Astrocyte (in vitro differentiated cells and primary cell): Measurements from ENCODE around the gene PCYT2. TPM values are rescaled to one million over a fixed set of nuclear protein-coding genes. Genes with fewer than 3 reads are reported as not detected.
A peak's percentile ranks its signal among the peaks of the same experiment; 100 is the strongest.

ENCODE experiments used
- DNase-seq: peaks from one replicate; pipeline ENCODE4 v3.0.0-alpha.2; 2010; ENCODE audit warnings: low read depth
- FAIRE-seq: peaks from 2 replicates; lab custom pipeline; 2011; peaks lifted over from hg19 to GRCh38; lab: Jason Lieb, UNC
- H2AFZ ChIP-seq: 2 replicates; pipeline ENCODE4 v1.6.0; 2012; ENCODE audit warnings: low read depth, low read length, inconsistent platforms
- H3K27ac ChIP-seq: 2 replicates; pipeline ENCODE4 v1.5.1; 2011; ENCODE audit warnings: low read depth, low read length, inconsistent platforms
- H3K27me3 ChIP-seq: 2 replicates; pipeline ENCODE4 v1.6.0; 2011; ENCODE audit warnings: low read length, inconsistent platforms; ENCODE audit not compliant: insufficient read depth
- H3K36me3 ChIP-seq: 2 replicates; pipeline ENCODE4 v1.5.1; 2011; ENCODE audit warnings: low read length, inconsistent platforms; ENCODE audit not compliant: insufficient read depth
- H3K4me1 ChIP-seq: 2 replicates; pipeline ENCODE4 v1.5.1; 2011; ENCODE audit warnings: low read length, inconsistent platforms; ENCODE audit not compliant: insufficient read depth
- H3K4me2 ChIP-seq: 2 replicates; pipeline ENCODE4 v1.6.0; 2012; ENCODE audit warnings: low read length, inconsistent platforms
- H3K4me3 ChIP-seq: 2 replicates; pipeline ENCODE4 v1.5.1; 2011; ENCODE audit warnings: low read depth, mild to moderate bottlenecking, low read length, inconsistent platforms; ENCODE audit not compliant: insufficient read depth
- H3K79me2 ChIP-seq: 2 replicates; pipeline ENCODE4 v1.6.0; 2012; ENCODE audit warnings: mild to moderate bottlenecking, low read length, inconsistent platforms; ENCODE audit not compliant: insufficient read depth
- H3K9ac ChIP-seq: 2 replicates; pipeline ENCODE4 v1.6.0; 2012; ENCODE audit warnings: mild to moderate bottlenecking, low read length, inconsistent platforms
- H3K9me3 ChIP-seq: 2 replicates; pipeline ENCODE4 v1.5.1; 2012; ENCODE audit warnings: low read depth, mild to moderate bottlenecking, low read length, inconsistent platforms; ENCODE audit not compliant: insufficient read depth
- H4K20me1 ChIP-seq: 2 replicates; pipeline ENCODE4 v1.6.0; 2012; ENCODE audit warnings: low read length, inconsistent platforms; ENCODE audit not compliant: insufficient read depth
- H3K27ac Mint-ChIP-seq: one replicate; pipeline ENCODE4 v1.8.0; 2021; ENCODE audit warnings: mild to moderate bottlenecking, mixed read lengths; ENCODE audit not compliant: unreplicated experiment
- H3K27me3 Mint-ChIP-seq: one replicate; pipeline ENCODE4 v1.8.0; 2021; ENCODE audit warnings: low read depth, mixed read lengths; ENCODE audit not compliant: unreplicated experiment
- H3K36me3 Mint-ChIP-seq: one replicate; pipeline ENCODE4 v1.8.0; 2021; ENCODE audit warnings: low read depth, mixed read lengths; ENCODE audit not compliant: unreplicated experiment
- H3K4me1 Mint-ChIP-seq: one replicate; pipeline ENCODE4 v1.8.0; 2021; ENCODE audit warnings: low read depth, mixed read lengths; ENCODE audit not compliant: unreplicated experiment
- H3K4me3 Mint-ChIP-seq: one replicate; pipeline ENCODE4 v1.8.0; 2021; ENCODE audit warnings: mild to moderate bottlenecking, moderate library complexity, mixed read lengths; ENCODE audit not compliant: unreplicated experiment
- H3K9me3 Mint-ChIP-seq: one replicate; pipeline ENCODE4 v1.8.0; 2021; ENCODE audit warnings: mild to moderate bottlenecking, mixed read lengths; ENCODE audit not compliant: unreplicated experiment
- CTCF ChIP-seq: IDR thresholded peaks from 2 replicates; pipeline ENCODE4 v1.5.1; 2011; ENCODE audit warnings: low read depth, mild to moderate bottlenecking, inconsistent platforms, low read length, moderate library complexity; ENCODE audit not compliant: insufficient read depth
- EZH2 ChIP-seq: IDR thresholded peaks from 2 replicates; pipeline ENCODE4 v1.6.1; 2012; ENCODE audit warnings: mild to moderate bottlenecking, low read length, inconsistent platforms; ENCODE audit not compliant: insufficient read depth
- total RNA-seq: library from RNA; stranded (reverse); gene quantifications from 2 replicates; pipeline ENCODE4 v1.2.1, GENCODE V29; 2021

Gene PCYT2
- total RNA-seq, 1 donor from 2014 or later, result 31.6 TPM

DNA sequence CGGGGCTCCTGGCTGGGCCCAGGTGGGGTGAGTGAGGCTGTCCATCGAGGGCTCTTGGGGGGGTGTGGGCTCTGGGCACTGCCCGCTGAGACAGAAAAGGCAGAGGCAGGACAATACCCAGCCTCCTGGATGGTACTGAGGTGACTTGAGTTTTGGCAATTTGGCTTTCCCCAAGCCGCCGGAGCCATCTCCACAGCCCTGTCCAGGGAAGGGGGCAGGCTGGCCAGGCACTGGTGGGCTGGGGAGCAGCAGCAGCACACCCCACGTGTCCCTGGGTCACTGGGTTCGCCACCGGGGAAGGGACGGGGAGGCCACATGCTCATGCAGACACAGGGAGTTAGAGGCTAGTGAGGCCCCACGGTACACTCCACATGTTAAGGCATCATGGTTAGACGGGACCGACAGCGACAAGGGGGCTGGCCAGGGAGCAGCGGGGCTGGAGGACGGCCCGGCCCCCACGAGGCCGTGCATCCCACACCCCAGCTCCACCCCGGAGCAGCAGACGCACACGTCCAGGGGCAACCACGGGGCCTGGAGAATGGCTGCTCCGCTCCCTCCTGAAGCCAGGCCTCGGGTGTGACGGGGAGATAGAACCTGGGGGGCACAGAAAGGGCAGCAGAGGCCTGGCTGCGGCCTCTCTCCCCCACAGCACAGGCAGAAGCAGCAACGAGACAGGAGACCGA lies 43.1 kb downstream of the PCYT2 start:
- DNase-seq (no peak), FAIRE-seq (no peak)
- Mint-ChIP-seq H3K36me3 (peaks cover 8% of the 10 kb centered on the region), H3K4me3 (no peak overlapping the region), H3K9me3 (no peaks in the 10 kb centered on the region), H3K4me1 (peaks cover 25% of the 10 kb centered on the region), H3K27ac (peak overlapping the region; percentile 75), H3K27me3 (no peaks in the 10 kb centered on the region)
- H3K36me3 ChIP-seq, result peaks cover 5% of the 10 kb centered on the region
- H2AFZ ChIP-seq, result no peak overlapping the region
- no peaks in the 10 kb centered on the region for H3K9me3 ChIP-seq
- peaks cover 41% of the 10 kb centered on the region for H3K4me1 ChIP-seq
- peaks cover 73% of the 10 kb centered on the region for H3K79me2 ChIP-seq
- peak overlapping the region; percentile 64 for H3K27ac ChIP-seq
- no peaks in the 10 kb centered on the region for H3K27me3 ChIP-seq
- peak overlapping the region; percentile 96 for H3K9ac ChIP-seq
- peaks cover 71% of the 10 kb centered on the region for H4K20me1 ChIP-seq
- TF ChIP-seq EZH2 (no peak), CTCF (no peak)
- no peak overlapping the region for H3K4me3 ChIP-seq
- H3K4me2 ChIP-seq, result peak overlapping the region; percentile 99

DNA sequence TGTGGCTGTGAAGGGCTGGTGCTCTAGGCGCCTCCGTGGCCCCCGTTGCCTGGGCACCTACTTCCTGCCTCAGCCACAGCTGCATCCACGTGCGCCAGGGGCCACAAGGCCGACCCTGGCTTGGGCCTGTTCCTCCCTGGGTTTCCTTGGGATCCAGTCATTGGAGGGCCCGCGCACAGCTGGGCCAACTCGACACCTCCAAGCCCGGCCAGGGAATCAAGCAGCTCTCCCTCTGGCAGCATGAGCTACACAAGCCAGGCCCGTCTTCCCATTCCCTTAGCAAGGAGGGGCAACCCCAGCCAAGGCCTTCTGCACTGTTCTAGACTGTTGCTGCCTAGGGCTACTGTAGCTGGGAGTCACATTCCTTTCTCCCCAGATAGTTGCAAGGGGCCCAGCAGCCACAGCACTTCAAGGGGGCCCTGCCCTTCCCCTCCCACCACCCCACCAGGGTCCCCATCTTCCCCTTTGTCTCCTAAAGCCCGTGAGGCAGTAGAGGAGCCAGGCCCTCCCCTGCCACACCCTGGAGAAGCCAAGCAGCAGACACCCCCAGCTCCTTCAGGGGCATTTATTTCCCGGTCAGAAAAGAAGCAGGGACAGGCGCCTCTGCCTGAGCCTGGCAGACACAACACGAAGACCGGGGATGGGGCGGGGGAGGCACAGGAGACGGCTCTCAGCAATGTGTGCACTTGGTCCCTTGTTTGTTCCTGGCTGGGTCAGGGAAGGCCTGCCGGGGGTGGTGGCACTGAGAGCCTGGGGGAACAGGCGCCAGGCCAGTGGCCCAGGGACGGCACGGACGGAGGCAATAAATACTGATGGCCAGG lies 43.8 kb downstream of the PCYT2 start:
- no peaks in the 10 kb centered on the region for H3K27me3 ChIP-seq
- no peaks in the 10 kb centered on the region for H3K9me3 Mint-ChIP-seq
- H3K4me3 Mint-ChIP-seq, result no peak overlapping the region
- FAIRE-seq (no peak), DNase-seq (no peak)
- peak overlapping the region; percentile 96 for H3K9ac ChIP-seq
- H3K4me1 ChIP-seq, result peaks cover 42% of the 10 kb centered on the region
- TF ChIP-seq CTCF (no peak), EZH2 (no peak)
- no peaks in the 10 kb centered on the region for H3K27me3 Mint-ChIP-seq
- peak overlapping the region; percentile 99 for H3K4me2 ChIP-seq
- H3K36me3 ChIP-seq, result peaks cover 5% of the 10 kb centered on the region
- H4K20me1 ChIP-seq, result peaks cover 71% of the 10 kb centered on the region
- peaks cover 30% of the 10 kb centered on the region for H3K4me1 Mint-ChIP-seq
- H3K36me3 Mint-ChIP-seq, result peaks cover 10% of the 10 kb centered on the region
- no peaks in the 10 kb centered on the region for H3K9me3 ChIP-seq
- peaks cover 76% of the 10 kb centered on the region for H3K79me2 ChIP-seq
- peak overlapping the region; percentile 75 for H3K27ac Mint-ChIP-seq
- H2AFZ ChIP-seq, result no peak overlapping the region
- peak overlapping the region; percentile 64 for H3K27ac ChIP-seq
- no peak overlapping the region for H3K4me3 ChIP-seq
